Endothelial cell of umbilical vein (primary cell): ENCODE results near the gene EIF4E3. TPM values are rescaled to one million over a fixed set of nuclear protein-coding genes. Genes with fewer than 3 reads are reported as not detected.

Source experiments
- BruUV-seq: library from RNA; stranded (reverse); fragments of 400-500 nt; replicated peaks from 2 replicates; lab custom pipeline; 2021; lab: Mats Ljungman, UMichigan
- CTCF ChIA-PET: fragments of 300-600, 350-600 bp; sonication (Branson Sonifier 250); formaldehyde crosslinking; loops from one replicate; lab custom pipeline; 2021; ENCODE audit warnings: antibody characterized with exemption, inconsistent platforms; lab: Charles Lee
- POLR2A ChIA-PET: fragments of 300-600, 350-600 bp; sonication (Branson Sonifier 250); formaldehyde crosslinking; loops from one replicate; lab custom pipeline; 2021; ENCODE audit warnings: antibody characterized with exemption, inconsistent platforms; lab: Charles Lee
- DNase-seq: peaks from one replicate; pipeline ENCODE4 v3.0.0-alpha.2; 2011; ENCODE audit warnings: low read depth, low spot score
- FAIRE-seq: peaks from 2 replicates; lab custom pipeline; 2011; peaks lifted over from hg19 to GRCh38; lab: Jason Lieb, UNC
- H2AFZ ChIP-seq: 2 replicates; pipeline ENCODE4 v1.6.0; 2012; ENCODE audit warnings: low read depth, low read length, control low read depth, inconsistent platforms
- H3K27ac ChIP-seq: 2 replicates; pipeline ENCODE4 v1.5.1; 2011; ENCODE audit warnings: low read depth, mild to moderate bottlenecking, control low read depth, low read length, moderate library complexity; ENCODE audit not compliant: insufficient read depth
- H3K27me3 ChIP-seq, 2 experiments: 2 replicates each; pipeline versions ENCODE4 v1.6.0 to v1.6.1; 2011; ENCODE audit warnings: low read length in 2 of 2, mixed read lengths in 1 of 2; ENCODE audit not compliant: control insufficient read depth in 2 of 2, insufficient read depth in 2 of 2
- H3K36me3 ChIP-seq, 2 experiments: 2 replicates in 1 of 2; 3 replicates in 1 of 2; pipeline ENCODE4 v1.5.1; 2011; ENCODE audit warnings: low read length in 2 of 2, mild to moderate bottlenecking in 1 of 2, moderate library complexity in 1 of 2; ENCODE audit not compliant: control insufficient read depth in 2 of 2, insufficient read depth in 2 of 2; ENCODE audit errors: extremely low read depth in 1 of 2
- H3K4me1 ChIP-seq: 3 replicates; pipeline ENCODE4 v1.5.1; 2011; ENCODE audit warnings: mild to moderate bottlenecking, low read length; ENCODE audit not compliant: control insufficient read depth, insufficient read depth; ENCODE audit errors: extremely low read depth
- H3K4me2 ChIP-seq: 2 replicates; pipeline ENCODE4 v1.6.1; 2011; ENCODE audit warnings: low read length, control low read depth, mixed read lengths; ENCODE audit not compliant: insufficient read depth
- H3K4me3 ChIP-seq, 3 experiments: fragments of 200-600 bp in 1 of 3; sonication (generic), shearing (Covaris generic) in 1 of 3; replicated peaks in 1 of 3; 2 replicates each; pipeline ENCODE4 v1.5.1; 2011 to 2016; ENCODE audit warnings: control low read depth in 3 of 3, low read length in 3 of 3, mild to moderate bottlenecking in 2 of 3, inconsistent platforms in 1 of 3, low read depth in 1 of 3, moderate library complexity in 1 of 3; ENCODE audit not compliant: insufficient read depth in 1 of 3
- H3K79me2 ChIP-seq: 2 replicates; pipeline ENCODE4 v1.6.0; 2012; ENCODE audit warnings: low read length, inconsistent platforms; ENCODE audit not compliant: control insufficient read depth, insufficient read depth
- H3K9ac ChIP-seq: replicated peaks from 2 replicates; pipeline ENCODE3; 2011; ENCODE audit warnings: low read length, control low read depth; ENCODE audit not compliant: insufficient read depth; ENCODE audit errors: extremely low read depth
- H3K9me1 ChIP-seq: replicated peaks from 3 replicates; pipeline ENCODE4 v1.6.0; 2011; ENCODE audit warnings: mild to moderate bottlenecking, low read length; ENCODE audit not compliant: control insufficient read depth, insufficient read depth; ENCODE audit errors: extremely low read depth
- H3K9me3 ChIP-seq: replicated peaks from 2 replicates; pipeline ENCODE4 v1.5.1; 2012; ENCODE audit warnings: low read length, inconsistent platforms; ENCODE audit not compliant: control insufficient read depth, insufficient read depth
- H4K20me1 ChIP-seq: replicated peaks from 2 replicates; pipeline ENCODE3; 2011; ENCODE audit warnings: mild to moderate bottlenecking, low read length; ENCODE audit not compliant: control insufficient read depth, insufficient read depth; ENCODE audit errors: extremely low read depth
- CTCF ChIP-seq, 2 donors: IDR thresholded peaks; 1 replicate in 1 of 2; 2 replicates in 1 of 2; pipeline ENCODE4 v1.5.1; 2011; ENCODE audit warnings: low read length in 2 of 2, mild to moderate bottlenecking in 2 of 2, moderate library complexity in 2 of 2, control low read depth in 1 of 2, inconsistent platforms in 1 of 2, low read depth in 1 of 2; ENCODE audit not compliant: insufficient read depth in 1 of 2; ENCODE audit errors: extremely low read depth in 1 of 2
- EZH2 ChIP-seq: IDR thresholded peaks from 2 replicates; pipeline ENCODE4 v1.6.1; 2012; ENCODE audit warnings: borderline replicate concordance, low read depth, mild to moderate bottlenecking, moderate library complexity, low read length, inconsistent platforms; ENCODE audit not compliant: severe bottlenecking
- FOS ChIP-seq: IDR thresholded peaks from 2 replicates; pipeline ENCODE4 v1.6.1; 2011; ENCODE audit warnings: mild to moderate bottlenecking, low read length, moderate library complexity, borderline replicate concordance; ENCODE audit not compliant: insufficient read depth
- GATA2 ChIP-seq: IDR thresholded peaks from 2 replicates; pipeline ENCODE4 v1.7.0; 2011; ENCODE audit warnings: low read depth, mild to moderate bottlenecking, moderate library complexity, mixed read lengths, low read length; ENCODE audit not compliant: insufficient read length, insufficient read depth
- JUN ChIP-seq: IDR thresholded peaks from 2 replicates; pipeline ENCODE4 v1.6.1; 2011; ENCODE audit warnings: borderline replicate concordance, low read depth; ENCODE audit not compliant: insufficient read length, insufficient read depth
- MYC ChIP-seq: IDR thresholded peaks from one replicate; pipeline ENCODE4 v1.6.1; 2011; ENCODE audit warnings: mild to moderate bottlenecking, low read depth, low read length
- dilution Hi-C: fragments of 300-500 bp; cut with MboI; formaldehyde crosslinking; loops from one replicate; pipeline ENCODE4 v1.15.0; 2019; ENCODE audit warnings: low sequenced_read_pairs; ENCODE audit not compliant: extremely low pct_ligation_motif_present
- intact Hi-C: fragments of 100-400 bp; cut with micrococcal nuclease; formaldehyde crosslinking; loops from one replicate; pipeline ENCODE4 v1.10.0; 2022
- polyA plus RNA-seq, 4 experiments: library from polyadenylated mRNA; depleted of rRNA in 3 of 4; stranded (reverse) in 3 of 4; unstranded in 1 of 4; fragments of >200 nt; gene quantifications; 2 replicates each; pipeline versions ENCODE4 v1.2.1 to v1.2.3, GENCODE V29; 2011 to 2012; ENCODE audit warnings: missing spikeins in 1 of 4
- total RNA-seq: library from RNA; stranded (reverse); gene quantifications from 2 replicates; pipeline ENCODE4 v1.2.3, GENCODE V29; 2021
- TF ChIP-seq, protein P1 (sequence below): IDR thresholded peaks from 2 replicates; pipeline ENCODE4 v1.6.1; 2011; ENCODE audit not compliant: insufficient read depth, insufficient read length

EIF4E3 gene
- total and polyA plus RNA-seq, 2 donors (not counting 3 experiments of a cell fraction or from before 2014, with no cell fraction given): 1.3 to 4.9 TPM

DNA sequence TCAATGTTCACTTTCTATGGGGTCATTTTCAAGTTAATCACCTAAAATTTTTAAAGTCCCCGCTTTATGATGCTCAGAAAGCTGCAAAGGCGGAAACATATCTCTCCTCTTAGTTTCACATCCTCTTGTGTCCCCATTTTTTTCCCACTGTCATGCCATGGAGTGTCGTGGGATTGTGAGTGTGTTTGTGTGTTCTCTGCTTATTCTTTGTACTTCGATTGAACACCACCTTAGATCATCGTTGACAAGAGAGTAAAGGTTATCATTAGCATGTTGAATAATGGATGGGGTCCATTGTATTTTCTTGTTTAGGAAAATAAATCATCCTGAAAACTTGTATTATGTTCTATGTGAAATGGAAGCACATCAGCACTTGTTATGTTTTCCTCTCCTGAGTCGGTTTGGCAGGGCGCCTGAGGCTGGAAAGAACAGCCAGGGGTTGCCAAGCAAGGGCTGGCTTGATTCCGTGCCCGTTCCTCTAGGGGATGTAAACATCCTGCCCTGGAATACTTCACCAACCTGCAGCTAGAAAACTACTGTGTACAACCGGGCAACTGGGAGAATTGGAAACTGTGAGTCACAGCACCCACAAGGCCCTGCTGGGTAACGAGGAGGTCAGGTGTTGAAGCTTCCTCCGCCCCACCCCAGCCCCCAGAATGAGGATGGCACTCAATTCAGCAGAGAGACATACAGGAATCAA, 67.2 kb downstream of the EIF4E3 start:
- TF ChIP-seq MYC (no peak), GATA2 (peak; percentile 33), CTCF (IDR thresholded peaks at IDR 0.05; ENCODE audit: extremely low read depth in 1 of 2, insufficient read depth in 1 of 2, low read depth in 1 of 2, low read length in 2 of 2) (no peak), FOS (peak; percentile 47), JUN (peak; percentile 59), EZH2 (no peak)
- TF ChIP-seq, protein P1, sequence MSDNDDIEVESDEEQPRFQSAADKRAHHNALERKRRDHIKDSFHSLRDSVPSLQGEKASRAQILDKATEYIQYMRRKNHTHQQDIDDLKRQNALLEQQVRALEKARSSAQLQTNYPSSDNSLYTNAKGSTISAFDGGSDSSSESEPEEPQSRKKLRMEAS: no peak
- peak overlapping the region; percentile 32 for H3K27ac ChIP-seq
- ChIA-PET POLR2A (no interaction called here), CTCF (interaction anchor here (0.6 to 5.2 kb wide), 7 partner anchors 22 to 1594 kb away, joined by 3 to 28 read pairs (median 3); no protein-coding TSS in a partner anchor)
- H3K9me1 ChIP-seq: no peaks in the 10 kb centered on the region
- dilution Hi-C loops: no loop called here
- no peak overlapping the region for H3K4me3 ChIP-seq
- H3K9ac ChIP-seq: no peak overlapping the region
- peaks cover 18% of the 10 kb centered on the region for H3K4me1 ChIP-seq
- no peaks in the 10 kb centered on the region for H3K9me3 ChIP-seq
- H3K4me2 ChIP-seq: peak overlapping the region; percentile 61
- DNase-seq: peak; percentile 99
- no peaks in the 10 kb centered on the region for H3K36me3 ChIP-seq
- no peaks in the 10 kb centered on the region for H3K79me2 ChIP-seq
- BruUV-seq: no TSS peak
- H3K27me3 ChIP-seq: peaks cover 0 to 2% of the 10 kb centered on the region in 2 experiments
- intact Hi-C loops: no loop called here
- H2AFZ ChIP-seq: peak overlapping the region; percentile 55
- no peaks in the 10 kb centered on the region for H4K20me1 ChIP-seq
- FAIRE-seq: peak; percentile 98
